Endothelial cell of umbilical vein (primary cell): Measurements from ENCODE around the gene GGA2.

ENCODE experiments used
- CTCF ChIP-seq, 2 donors: IDR thresholded peaks; 1 replicate in 1 of 2; 2 replicates in 1 of 2; pipeline ENCODE4 v1.5.1; 2011; ENCODE audit warnings: low read length in 2 of 2, mild to moderate bottlenecking in 2 of 2, moderate library complexity in 2 of 2, control low read depth in 1 of 2, inconsistent platforms in 1 of 2, low read depth in 1 of 2; ENCODE audit not compliant: insufficient read depth in 1 of 2; ENCODE audit errors: extremely low read depth in 1 of 2
- POLR2AphosphoS5 ChIP-seq: IDR thresholded peaks from 2 replicates; pipeline ENCODE4 v1.6.1; 2012; ENCODE audit warnings: low read depth, mild to moderate bottlenecking, control low read depth, low read length, moderate library complexity; ENCODE audit not compliant: insufficient read depth

DNA sequence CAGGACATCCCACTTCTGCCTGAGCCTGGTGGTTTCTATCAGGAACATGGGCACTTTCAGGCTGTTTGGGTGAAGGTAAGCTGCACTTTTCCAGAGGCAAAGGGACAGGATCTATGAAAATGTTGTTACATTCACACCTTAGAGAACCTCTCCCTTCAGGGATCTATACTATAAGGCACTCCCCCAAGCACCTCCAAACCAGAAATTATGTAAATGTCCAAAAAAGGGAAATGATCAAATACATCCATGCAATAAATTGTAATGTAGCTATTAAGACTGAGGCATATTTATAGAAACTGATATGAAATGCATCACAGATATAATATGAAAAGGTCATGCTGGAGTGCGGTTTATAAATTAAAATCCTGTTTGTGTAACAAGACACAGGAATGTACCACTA lies 34.0 kb downstream of the GGA2 start:
- TF ChIP-seq CTCF (IDR thresholded peaks at IDR 0.05; ENCODE audit: extremely low read depth in 1 of 2, insufficient read depth in 1 of 2, low read depth in 1 of 2, low read length in 2 of 2) (no peak), POLR2AphosphoS5 (no peak)
